HepG2 (cell line): ENCODE data around the gene RBM25. TPM values are rescaled to one million over a fixed set of nuclear protein-coding genes. Genes with fewer than 3 reads are reported as not detected.
A peak's percentile ranks its signal among the peaks of the same experiment; 100 is the strongest.

Experiments used
- ATAC-seq: fragments of 200-7000 bp; cut with Tn5 transposase; 3 replicates; pipeline ENCODE4 v1.9.1; 2020; ENCODE audit warnings: mild to moderate bottlenecking, moderate library complexity
- BruUV-seq: library from RNA; stranded (reverse); fragments of 400-500 nt; replicated peaks from 2 replicates; lab custom pipeline; 2021; lab: Mats Ljungman, UMichigan
- CTCF ChIA-PET: fragments of 300-600 bp; formaldehyde crosslinking; extraction: SDS; loops from one replicate; lab custom pipeline; 2021; ENCODE audit warnings: low total read pairs, inconsistent platforms, low intra/inter-chr PET ratio; lab: Yijun Ruan, JAX
- POLR2A ChIA-PET: fragments of 350-600 bp; sonication (Branson Sonifier 250); formaldehyde crosslinking; loops from one replicate; lab custom pipeline; 2020; ENCODE audit warnings: antibody characterized with exemption, inconsistent platforms; lab: Yijun Ruan, JAX
- DNase-seq: peaks from one replicate; pipeline ENCODE4 v3.0.0-alpha.2; 2015; ENCODE audit warnings: low spot score
- FAIRE-seq: peaks from 3 replicates; lab custom pipeline; 2011; peaks lifted over from hg19 to GRCh38; lab: Jason Lieb, UNC
- H2AFZ ChIP-seq: one replicate; pipeline ENCODE4 v1.6.1; 2011; ENCODE audit warnings: low read length, inconsistent platforms
- H3K27ac ChIP-seq: fragments of 300-600 bp; 3 replicates; pipeline ENCODE4 v1.8.0; 2011; ENCODE audit warnings: mixed run types, mild to moderate bottlenecking, mixed read lengths, low read length, inconsistent platforms; ENCODE audit not compliant: insufficient read depth; ENCODE audit errors: extremely low read length
- H3K27me3 ChIP-seq, 2 experiments: fragments of 200-600 bp in 1 of 2; 2 replicates in 1 of 2; 3 replicates in 1 of 2; pipeline versions ENCODE4 v1.6.0 to v1.8.0; 2011; ENCODE audit warnings: low read length in 2 of 2, mild to moderate bottlenecking in 2 of 2, moderate library complexity in 2 of 2, inconsistent platforms in 1 of 2; ENCODE audit not compliant: insufficient read depth in 2 of 2, control insufficient read depth in 1 of 2
- H3K36me3 ChIP-seq, 2 experiments: fragments of 200-600 bp in 1 of 2; replicated peaks in 1 of 2; 2 replicates in 1 of 2; 3 replicates in 1 of 2; pipeline versions ENCODE4 v1.5.1 to v1.8.0; 2011; ENCODE audit warnings: low read length in 2 of 2, inconsistent platforms in 1 of 2; ENCODE audit not compliant: insufficient read depth in 2 of 2, control insufficient read depth in 1 of 2
- H3K4me1 ChIP-seq: 2 replicates; pipeline ENCODE4 v1.5.1; 2012; ENCODE audit warnings: low read length, inconsistent platforms; ENCODE audit not compliant: insufficient read depth
- H3K4me2 ChIP-seq: 2 replicates; pipeline ENCODE4 v1.6.0; 2011; ENCODE audit warnings: low read depth, low read length, inconsistent platforms
- H3K4me3 ChIP-seq, 3 experiments: fragments of 200-600 bp in 1 of 3; sonication (generic), shearing (Covaris generic) in 1 of 3; replicated peaks in 1 of 3; 2 replicates each; pipeline ENCODE4 v1.5.1; 2011 to 2016; ENCODE audit warnings: low read length in 3 of 3, inconsistent platforms in 2 of 3, low read depth in 2 of 3, mild to moderate bottlenecking in 2 of 3, control low read depth in 1 of 3, mixed read lengths in 1 of 3; ENCODE audit not compliant: insufficient read depth in 1 of 3
- H3K79me2 ChIP-seq: one replicate; pipeline ENCODE4 v1.6.1; 2011; ENCODE audit warnings: low read length, inconsistent platforms; ENCODE audit not compliant: insufficient read depth
- H3K9ac ChIP-seq: 2 replicates; pipeline ENCODE4 v1.6.0; 2011; ENCODE audit warnings: mild to moderate bottlenecking, low read depth, low read length, inconsistent platforms; ENCODE audit not compliant: insufficient read depth
- H3K9me3 ChIP-seq: 2 replicates; pipeline ENCODE4 v1.5.1; 2012; ENCODE audit warnings: mild to moderate bottlenecking, low read length
- H4K20me1 ChIP-seq: 2 replicates; pipeline ENCODE4 v1.6.0; 2011; ENCODE audit warnings: inconsistent platforms, mild to moderate bottlenecking, low read length, moderate library complexity; ENCODE audit not compliant: insufficient read depth
- AHR ChIP-seq: IDR thresholded peaks from 2 replicates; pipeline ENCODE4 v1.6.1; 2018; ENCODE audit warnings: missing genetic modification reagents, missing compliant biosample characterization
- BRD4 ChIP-seq: sonication (generic); formaldehyde crosslinking; IDR thresholded peaks from 2 replicates; pipeline ENCODE4 v1.4.0; 2020; ENCODE audit warnings: missing genetic modification reagents
- ERF ChIP-seq: IDR thresholded peaks from 2 replicates; pipeline ENCODE4 v1.6.1; 2018; ENCODE audit warnings: missing biosample characterization, missing genetic modification reagents
- GABPA ChIP-seq, 2 experiments: IDR thresholded peaks; 2 replicates each; pipeline ENCODE4 v1.6.1; 2011 to 2016; ENCODE audit warnings: low read depth in 2 of 2, low read length in 1 of 2, missing biosample characterization in 1 of 2, missing genetic modification characterization in 1 of 2
- JUNB ChIP-seq: sonication (generic); formaldehyde crosslinking; IDR thresholded peaks from 2 replicates; pipeline ENCODE4 v1.8.0; 2022; ENCODE audit warnings: missing genetic modification reagents, mild to moderate bottlenecking, borderline replicate concordance
- KDM6A ChIP-seq: IDR thresholded peaks from 2 replicates; pipeline ENCODE4 v1.6.1; 2016; ENCODE audit warnings: low read depth
- MED13 ChIP-seq: sonication (generic); formaldehyde crosslinking; IDR thresholded peaks from 2 replicates; pipeline ENCODE4 v1.5.0; 2020; ENCODE audit warnings: missing genetic modification reagents
- SMYD3 ChIP-seq: sonication (generic); formaldehyde crosslinking; IDR thresholded peaks from 2 replicates; pipeline ENCODE4 v1.8.1; 2023; ENCODE audit warnings: mild to moderate bottlenecking, missing genetic modification reagents
- ZBTB44 ChIP-seq: sonication (generic); formaldehyde crosslinking; IDR thresholded peaks from 2 replicates; pipeline ENCODE4 v1.4.0; 2020; ENCODE audit warnings: missing genetic modification reagents
- ZIK1 ChIP-seq: sonication (generic); formaldehyde crosslinking; IDR thresholded peaks from 2 replicates; pipeline ENCODE4 v1.5.0; 2020; ENCODE audit warnings: mild to moderate bottlenecking, low read depth, missing genetic modification reagents, borderline replicate concordance
- ZNF142 ChIP-seq: sonication (generic); formaldehyde crosslinking; IDR thresholded peaks from 2 replicates; pipeline ENCODE4 v1.4.0; 2020; ENCODE audit warnings: missing genetic modification reagents
- ZNF234 ChIP-seq: sonication (generic); formaldehyde crosslinking; conservative IDR thresholded peaks from 2 replicates; pipeline ENCODE4 v1.5.1; 2020; ENCODE audit warnings: mild to moderate bottlenecking, missing genetic modification reagents
- WGBS: methylation state at CpG from one replicate; pipeline ENCODE4 v1.1.6; 2017; ENCODE audit warnings: low lambda C conversion rate; 5-methylcytosine and 5-hydroxymethylcytosine counted together
- in situ Hi-C: cut with HindIII; loops from 2 replicates; pipeline ENCODE4 v1.10.0; 2017; ENCODE audit warnings: low pct_unique_long_range_greater_than_20kb; ENCODE audit not compliant: extremely low pct_ligation_motif_present
- intact Hi-C: fragments of 100-400 bp; cut with micrococcal nuclease; formaldehyde crosslinking; loops from one replicate; pipeline ENCODE4 v1.10.0; 2022; ENCODE audit not compliant: unreplicated experiment
- polyA plus RNA-seq, 8 experiments: library from polyadenylated mRNA; depleted of rRNA in 3 of 8; stranded (reverse) in 7 of 8; unstranded in 1 of 8; fragments of >200 nt; fragmentation: Illumina TruSeq in 4 of 8; extraction: Trizol in 4 of 8; gene quantifications; 2 replicates each; pipeline versions ENCODE4 v1.2.1 to v1.2.3, GENCODE V29; 2011 to 2016; ENCODE audit warnings: low read depth in 4 of 8, missing spikeins in 1 of 8, mixed read lengths in 1 of 8; ENCODE audit not compliant: insufficient read depth in 1 of 8
- total RNA-seq, 5 experiments: library from RNA; depleted of rRNA; stranded (reverse); fragments of >200 nt; fragmentation: Illumina TruSeq; extraction: Trizol; gene quantifications; 2 replicates each; pipeline ENCODE4 v1.2.3, GENCODE V29; 2016; ENCODE audit warnings: low read depth in 1 of 5

The RBM25 gene
- total and polyA plus RNA-seq, 2 of the 13 experiments (the other 11 are each of a cell fraction or from before 2014, with no cell fraction given), result 34.1 to 65.9 TPM

GRCh38 chr14:73102806-73103497, 44.6 kb downstream of the RBM25 start:
- ATAC-seq (no peak), FAIRE-seq (no peak), DNase-seq (no peak)
- intact Hi-C loops, result no loop called here
- H3K4me3 ChIP-seq, result no peak overlapping the region
- ChIA-PET POLR2A (no interaction called here), CTCF (no interaction called here)
- H3K9ac ChIP-seq, result no peak overlapping the region
- TF ChIP-seq ZNF234 (CRISPR knock-in tag) (no peak), JUNB (no peak), ZBTB44 (CRISPR knock-in tag) (no peak), ERF (CRISPR knock-in tag) (no peak), KDM6A (CRISPR knock-in tag) (no peak)
- H3K4me1 ChIP-seq, result no peaks in the 10 kb centered on the region
- H4K20me1 ChIP-seq, result no peaks in the 10 kb centered on the region
- BruUV-seq, result TSS peak; percentile 32
- peaks cover 14 to 74% of the 10 kb centered on the region in 2 experiments for H3K36me3 ChIP-seq
- no peaks in the 10 kb centered on the region for H3K9me3 ChIP-seq
- no peak overlapping the region for H2AFZ ChIP-seq
- in situ Hi-C loops, result no loop called here
- H3K79me2 ChIP-seq, result peaks cover 2% of the 10 kb centered on the region
- H3K27me3 ChIP-seq, result no peaks in the 10 kb centered on the region
- H3K4me2 ChIP-seq, result no peak overlapping the region
- H3K27ac ChIP-seq, result no peak overlapping the region
- 97% methylated on average over 27 of the region's 27 CpGs for WGBS

GRCh38 chr14:73105050-73105449, 46.7 kb downstream of the RBM25 start:
- Histone ChIP-seq H3K9ac (no peak overlapping the region), H3K27me3 (no peaks in the 10 kb centered on the region), H3K4me2 (no peak overlapping the region), H3K27ac (no peak overlapping the region), H3K4me3 (no peak overlapping the region), H3K36me3 (peaks cover 14 to 71% of the 10 kb centered on the region in 2 experiments), H3K9me3 (no peaks in the 10 kb centered on the region), H4K20me1 (no peaks in the 10 kb centered on the region), H3K4me1 (no peaks in the 10 kb centered on the region), H3K79me2 (no peaks in the 10 kb centered on the region), H2AFZ (no peak overlapping the region)
- in situ Hi-C loops, result no loop called here
- POLR2A ChIA-PET, result no interaction called here
- ATAC-seq, result no peak; the same call in 2 of the 3 replicates
- no peak for FAIRE-seq
- CTCF ChIA-PET, result no interaction called here
- DNase-seq, result no peak
- intact Hi-C loops, result no loop called here
- BruUV-seq, result no TSS peak
- 100% methylated on average over 3 of the region's 3 CpGs for WGBS
- TF ChIP-seq MED13 (no peak), ZNF142 (CRISPR knock-in tag) (no peak), ZIK1 (no peak), AHR (no peak), GABPA (IDR thresholded peaks at IDR 0.05; ENCODE audit: low read depth, low read length) (no peak), GABPA (CRISPR knock-in tag; IDR thresholded peaks at IDR 0.05; ENCODE audit: low read depth) (no peak), SMYD3 (no peak), BRD4 (CRISPR knock-in tag) (no peak)
